PC-9 (cell line): ENCODE measurements around the gene PXDN.

ENCODE experiments used
- CTCF ChIP-seq: fragments of 200-600 bp; sonication (generic); conservative IDR thresholded peaks from 2 replicates; pipeline ENCODE4 v1.6.1; 2017; ENCODE audit warnings: mixed run types, antibody characterized with exemption, mild to moderate bottlenecking, moderate library complexity
- EZH2 ChIP-seq: fragments of 200-600 bp; sonication (generic); IDR thresholded peaks from 2 replicates; pipeline ENCODE4 v1.8.0; 2017; ENCODE audit warnings: antibody characterized with exemption, low read depth

GRCh38 chr2:1787755-1788477 lies 43.6 kb upstream of the PXDN start:
- TF ChIP-seq CTCF, result no peak
- TF ChIP-seq EZH2, result no peak
